HG03175 (cell line): Measurements from ENCODE around the gene CATSPERB.
"Not testable (repeated sequence)": the region's sequence is repeated elsewhere in the genome, so short reads cannot be mapped to it uniquely, and the experiment has no call there.

Source experiments
- ATAC-seq: cut with Tn5 transposase; IDR thresholded peaks from one replicate; pipeline ENCODE4 v1.9.1; 2021; ENCODE audit warnings: mild to moderate bottlenecking, moderate library complexity; ENCODE audit not compliant: unreplicated experiment

CATSPERB gene

DNA sequence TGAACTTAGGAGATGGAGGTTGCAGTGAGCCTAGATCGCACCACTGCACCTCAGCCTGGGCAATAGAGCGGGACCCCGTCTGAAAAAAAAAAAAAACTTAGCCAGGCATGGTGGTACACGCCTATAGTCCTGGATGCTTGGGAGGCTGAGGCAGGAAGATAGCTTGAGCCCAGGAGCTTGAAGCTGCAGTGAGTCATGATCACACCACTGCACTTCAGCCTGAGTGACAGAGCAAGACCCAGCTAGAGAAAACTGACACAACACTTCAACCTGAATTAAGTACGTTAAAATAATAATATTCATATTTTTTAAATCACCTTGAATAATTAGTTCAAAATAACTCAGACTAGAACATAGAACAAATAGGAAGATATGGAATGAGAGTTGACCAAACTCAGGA lies 5.7 kb upstream of the CATSPERB start:
- no peak for ATAC-seq

- ATAC-seq: no peak
These were observed 1.1 kb upstream of the CATSPERB start for GRCh38 chr14:91732859-91733477.

DNA sequence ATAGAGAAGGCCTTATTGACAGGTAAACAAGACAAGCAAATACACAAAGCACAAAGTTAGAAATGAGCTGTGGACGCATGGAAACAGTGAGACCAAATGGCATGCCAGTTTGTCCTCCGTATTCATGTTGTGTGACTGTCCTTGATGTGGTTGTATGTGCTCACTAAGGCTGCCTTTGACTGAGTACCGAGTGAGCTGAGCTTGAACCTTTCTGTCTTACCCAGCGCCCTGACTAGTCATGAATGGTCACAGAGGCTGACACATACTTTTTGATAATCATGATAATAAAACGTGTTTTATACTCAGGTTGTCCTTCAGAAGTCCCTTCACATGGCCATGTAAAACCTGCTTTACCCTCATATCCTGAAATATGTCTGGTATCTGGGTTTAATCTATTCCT lies 553 bp upstream of the CATSPERB start:
- no peak for ATAC-seq

GRCh38 chr14:91731018-91731417 lies 868 bp downstream of the CATSPERB start:
- ATAC-seq: no peak

GRCh38 chr14:91729756-91730155 lies 2.1 kb downstream of the CATSPERB start:
- ATAC-seq: no peak

DNA sequence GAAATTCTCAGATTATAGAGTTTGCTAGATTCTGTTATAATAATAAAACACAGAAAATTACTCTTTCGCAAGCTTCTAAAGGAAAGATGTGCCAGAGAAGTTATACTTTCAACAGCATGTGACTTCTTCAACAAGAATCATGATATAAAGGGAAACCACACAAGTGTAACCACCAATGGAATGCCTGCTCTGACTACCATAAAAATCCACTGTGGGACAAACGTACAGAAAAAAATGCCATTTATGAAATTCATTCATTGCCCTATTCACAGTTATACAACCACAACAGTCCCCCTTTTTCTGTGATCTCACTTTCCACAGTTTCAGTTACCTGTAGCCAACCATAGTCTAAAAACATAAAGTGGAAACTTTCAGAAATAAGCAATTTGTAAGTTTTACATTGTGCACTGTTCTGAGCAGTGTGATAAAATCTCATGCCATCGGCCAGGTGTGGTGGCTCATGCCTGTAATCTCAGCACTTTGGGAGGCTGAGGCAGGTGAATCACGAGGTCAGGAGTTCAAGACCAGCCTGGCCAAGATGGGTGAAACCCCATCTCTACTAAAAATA lies 3.2 kb downstream of the CATSPERB start:
- ATAC-seq: no peak

DNA sequence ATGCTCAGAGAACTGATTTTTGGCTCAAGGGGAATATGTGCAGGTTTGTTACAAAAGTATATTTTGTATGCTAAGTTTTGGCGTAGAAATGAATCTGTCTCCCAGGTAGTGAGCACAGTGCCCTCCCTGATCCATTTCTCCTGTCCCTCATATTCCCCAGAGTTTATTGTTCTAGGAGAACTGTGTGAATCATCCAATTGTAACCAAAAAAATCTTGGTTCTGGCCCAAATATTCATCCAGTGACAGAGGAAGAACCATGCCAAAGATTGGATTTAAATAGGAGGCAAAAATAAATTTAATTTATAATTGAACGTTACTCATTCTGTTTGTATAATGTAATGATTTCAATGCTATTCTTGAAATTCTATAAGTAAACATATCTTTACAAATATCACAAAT lies 4.8 kb downstream of the CATSPERB start:
- ATAC-seq: no peak

DNA sequence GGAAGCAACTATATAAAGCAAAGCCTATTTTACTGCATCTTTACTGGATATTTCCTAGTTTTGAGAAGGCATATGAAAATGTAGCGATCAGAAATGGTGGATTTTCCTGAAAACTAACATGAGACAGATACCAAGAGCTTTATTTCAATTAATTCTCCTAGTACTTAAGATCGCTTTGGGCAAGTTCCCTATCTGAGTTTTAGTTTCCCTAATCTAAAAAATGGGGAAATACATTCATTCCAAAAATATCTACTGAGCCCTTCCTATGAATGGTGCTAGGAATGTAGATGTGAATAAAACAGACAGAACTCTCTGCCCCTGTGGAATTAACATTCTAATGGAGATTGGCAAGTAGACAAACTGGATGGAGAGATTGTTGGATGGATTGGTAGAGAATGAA lies 8.4 kb downstream of the CATSPERB start:
- ATAC-seq: no peak

GRCh38 chr14:91722386-91722785 lies 9.5 kb downstream of the CATSPERB start:
- no peak for ATAC-seq

DNA sequence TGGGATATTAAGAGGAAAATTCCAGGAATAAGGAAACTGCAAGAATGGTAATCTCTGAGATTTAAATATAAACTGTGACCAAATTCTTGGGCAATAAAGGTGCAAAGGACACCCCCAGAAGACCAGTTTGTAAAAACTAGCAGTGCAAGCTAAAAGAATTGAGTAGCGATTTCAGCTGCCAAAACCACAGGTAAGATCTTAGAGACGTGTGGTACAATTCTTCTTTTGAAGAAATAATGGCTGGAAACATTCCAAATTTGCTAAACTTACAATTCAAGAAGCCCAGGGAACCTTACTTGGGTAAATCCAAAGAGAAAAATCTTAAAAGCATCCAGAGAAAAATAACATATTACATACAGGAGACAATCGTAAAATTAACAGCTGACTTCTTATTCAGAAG lies 12.0 kb downstream of the CATSPERB start:
- ATAC-seq: no peak

GRCh38 chr14:91716999-91717398 lies 14.9 kb downstream of the CATSPERB start:
- ATAC-seq: no peak

GRCh38 chr14:91714805-91715204 lies 17.1 kb downstream of the CATSPERB start:
- no peak for ATAC-seq

- no peak for ATAC-seq
These were observed 23.1 kb downstream of the CATSPERB start for GRCh38 chr14:91708795-91709194.

- no peak for ATAC-seq
These were observed 24.9 kb downstream of the CATSPERB start for GRCh38 chr14:91706996-91707395.

DNA sequence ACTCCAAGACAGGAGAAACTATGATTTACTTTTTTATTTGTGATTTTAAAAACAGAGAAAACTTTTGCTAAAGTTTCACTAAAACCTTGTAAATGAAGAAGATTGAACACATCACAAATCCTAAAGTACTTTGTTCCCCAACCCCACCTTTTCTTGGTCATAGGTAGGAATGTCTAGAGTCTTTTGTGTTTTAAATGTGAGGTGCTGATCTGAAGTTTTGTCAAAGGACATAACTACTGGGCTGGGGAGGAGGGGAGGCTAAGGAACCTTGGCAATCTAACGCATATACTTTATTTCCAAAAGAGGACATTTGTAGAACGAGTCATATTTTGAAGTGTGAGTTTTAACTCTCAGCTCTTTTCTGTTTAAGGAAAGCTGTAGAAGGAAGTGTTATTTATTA lies 37.2 kb downstream of the CATSPERB start:
- no peak for ATAC-seq

DNA sequence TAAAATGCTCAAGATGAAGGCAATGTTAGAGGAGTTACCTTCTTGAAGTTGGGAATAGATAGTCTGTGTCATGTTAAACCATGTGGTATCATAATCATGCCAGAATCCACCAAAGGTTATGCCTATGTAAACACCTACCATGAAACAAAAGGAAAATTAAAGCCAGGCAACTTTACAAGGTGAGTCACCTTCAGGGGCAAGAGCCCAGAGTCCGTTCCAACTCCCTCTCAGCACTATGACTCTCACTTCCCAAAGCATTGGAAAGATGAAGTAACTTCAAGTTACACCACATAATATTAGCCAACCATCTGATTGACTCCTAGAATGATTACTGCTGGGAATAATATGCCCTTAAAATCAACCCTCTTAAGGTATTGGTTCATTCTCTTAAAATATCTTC lies 38.5 kb downstream of the CATSPERB start:
- no peak for ATAC-seq

GRCh38 chr14:91692075-91692474 lies 39.8 kb downstream of the CATSPERB start:
- no peak for ATAC-seq

DNA sequence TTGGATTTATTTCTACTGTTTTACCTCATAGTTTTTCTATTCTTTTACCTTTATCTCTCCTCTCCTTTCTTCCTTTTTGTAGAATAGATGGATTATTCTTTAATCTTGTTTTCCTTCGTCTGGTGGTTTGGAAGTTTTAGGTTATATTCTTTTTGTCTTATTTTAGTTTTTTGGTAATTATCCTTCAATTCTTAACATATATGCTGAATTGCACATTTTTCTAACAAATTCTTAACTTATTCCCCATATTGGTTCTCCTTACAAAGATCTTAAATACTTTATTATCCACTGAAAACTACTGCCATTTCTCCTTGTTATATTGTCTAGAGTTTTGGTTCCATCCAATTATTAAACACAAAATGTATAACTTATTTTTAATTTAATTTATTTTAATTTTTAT lies 42.3 kb downstream of the CATSPERB start:
- no peak for ATAC-seq

DNA sequence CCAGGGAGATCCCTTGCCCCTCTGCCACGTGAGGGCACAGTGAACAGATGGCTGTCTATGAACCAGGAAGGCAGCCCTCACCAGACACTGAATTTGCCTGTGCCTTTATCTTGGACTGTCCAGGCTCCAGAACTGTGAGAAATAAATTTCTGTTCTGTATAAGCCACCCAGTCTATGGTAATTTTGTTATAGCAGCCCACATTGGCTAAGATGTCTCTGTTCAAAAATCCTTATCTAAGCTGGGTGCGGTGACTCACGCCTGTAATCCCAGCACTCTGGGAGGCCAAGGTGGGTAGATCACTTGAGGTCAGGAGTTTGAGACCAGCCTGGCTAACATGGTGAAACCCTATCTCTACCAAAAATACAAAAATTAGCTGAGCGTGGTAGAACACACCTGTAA lies 44.5 kb downstream of the CATSPERB start:
- ATAC-seq: not testable (repeated sequence)

- no peak for ATAC-seq
These were observed 46.3 kb downstream of the CATSPERB start for GRCh38 chr14:91685600-91685999.

- no peak for ATAC-seq
These were observed 49.9 kb downstream of the CATSPERB start for GRCh38 chr14:91681893-91682563.

- ATAC-seq: no peak
These were observed 50.8 kb downstream of the CATSPERB start for GRCh38 chr14:91681118-91681517.

- ATAC-seq: no peak
These were observed 52.6 kb downstream of the CATSPERB start for GRCh38 chr14:91679273-91679672.
